ENCODE data around the gene VN1R4. TPM values are rescaled to one million over a fixed set of nuclear protein-coding genes. Genes with fewer than 3 reads are reported as not detected.
A peak's percentile ranks its signal among the peaks of the same experiment; 100 is the strongest.
"Not testable (repeated sequence)": the region's sequence is repeated elsewhere in the genome, so short reads cannot be mapped to it uniquely, and the experiment has no call there.

VN1R4 gene
- total RNA-seq (2021), result not detected in 2 replicates
- Bru-seq, nascent RNA, result not detected
- not detected for BruChase-seq, experiment 1, labeled RNA remaining after a 2-hour chase
- BruChase-seq, experiment 2, labeled RNA remaining after a 6-hour chase, result not detected
- long read RNA-seq, result 0 reads

GRCh38 chr19:53267623-53268022 lies at the start of gene VN1R4:
Gene VN1R4 (minus strand): TSS chr19:53267723. CDS start chr19:53267665, 58 bp downstream.
- Histone ChIP-seq H3K27me3 (ENCODE audit: insufficient read depth, low read depth) (peaks cover 15% of the 10 kb centered on the region), H3K9me3 (ENCODE audit: insufficient read depth, low read depth) (peaks cover 14% of the 10 kb centered on the region; the same call in 1 of the 2 replicates)
- H3K9me2 ChIP-seq (ENCODE audit: insufficient read depth); H3K36me3 ChIP-seq (ENCODE audit: low read depth); H3K79me2 ChIP-seq (ENCODE audit: low read depth); H3K27ac ChIP-seq; H3K4me2 ChIP-seq; H4K20me1 ChIP-seq (ENCODE audit: insufficient read depth); H2AFZ ChIP-seq; H3K4me1 ChIP-seq (replicated peaks; ENCODE audit: insufficient read depth); BruUV-seq (replicated peaks); intact Hi-C loops (cut with micrococcal nuclease; ENCODE audit: unreplicated experiment); CTCF ChIA-PET; H3F3A ChIP-seq (ENCODE audit: insufficient read depth, low read depth); H3K4me3 ChIP-seq; DNase-seq: not testable (repeated sequence)
- POLR2A ChIA-PET (ENCODE audit: unreplicated experiment), result interaction anchor here (0.5 to 0.6 kb wide), 2 partner anchors 451 to 818 kb away, joined by 4 read pairs; no protein-coding TSS in a partner anchor

GRCh38 chr19:53311897-53312296 lies 44.4 kb upstream of the VN1R4 start:
- H2AFZ ChIP-seq, result no peak overlapping the region
- H4K20me1 ChIP-seq (ENCODE audit: insufficient read depth), result no peaks in the 10 kb centered on the region
- no peaks in the 10 kb centered on the region for H3K79me2 ChIP-seq (ENCODE audit: low read depth)
- CTCF ChIA-PET, result no interaction called here
- no peaks in the 10 kb centered on the region for H3K9me2 ChIP-seq (ENCODE audit: insufficient read depth)
- no peak overlapping the region for H3K4me2 ChIP-seq
- no peaks in the 10 kb centered on the region for H3K36me3 ChIP-seq (ENCODE audit: low read depth)
- peaks cover 8% of the 10 kb centered on the region; the same call in 1 of the 2 replicates for H3K9me3 ChIP-seq (ENCODE audit: insufficient read depth, low read depth)
- intact Hi-C loops (cut with micrococcal nuclease; ENCODE audit: unreplicated experiment), result no loop called here
- POLR2A ChIA-PET (ENCODE audit: unreplicated experiment), result no interaction called here
- TF ChIP-seq EZH2 (IDR thresholded peaks at IDR 0.05; ENCODE audit: low read depth) (no peak), CTCF (conservative IDR thresholded peaks at IDR 0.05) (no peak)
- peaks cover 53% of the 10 kb centered on the region for H3K27me3 ChIP-seq (ENCODE audit: insufficient read depth, low read depth)
- H3K27ac ChIP-seq, result no peak overlapping the region
- H3K4me1 ChIP-seq (replicated peaks; ENCODE audit: insufficient read depth), result no peaks in the 10 kb centered on the region
- H3F3A ChIP-seq (ENCODE audit: insufficient read depth, low read depth), result no peaks in the 10 kb centered on the region
- DNase-seq, result peak in 1 of 2 experiments; percentile 12
- no TSS peak for BruUV-seq (replicated peaks)
- H3K4me3 ChIP-seq, result no peak overlapping the region

GRCh38 chr19:53311044-53311443 lies 43.5 kb upstream of the VN1R4 start:
- BruUV-seq (replicated peaks), result no TSS peak
- H3K9me3 ChIP-seq (ENCODE audit: insufficient read depth, low read depth), result peaks cover 8% of the 10 kb centered on the region; the same call in 1 of the 2 replicates
- peaks cover 61% of the 10 kb centered on the region for H3K27me3 ChIP-seq (ENCODE audit: insufficient read depth, low read depth)
- H2AFZ ChIP-seq, result no peak overlapping the region
- POLR2A ChIA-PET (ENCODE audit: unreplicated experiment), result interaction anchor here (0.6 kb wide), 1 partner anchor 1141 kb away, joined by 5 read pairs; no protein-coding TSS in a partner anchor
- no peak overlapping the region for H3K27ac ChIP-seq
- H3K4me1 ChIP-seq (replicated peaks; ENCODE audit: insufficient read depth), result no peaks in the 10 kb centered on the region
- no peak overlapping the region for H3K4me2 ChIP-seq
- intact Hi-C loops (cut with micrococcal nuclease; ENCODE audit: unreplicated experiment), result no loop called here
- H3K4me3 ChIP-seq, result no peak overlapping the region
- H3F3A ChIP-seq (ENCODE audit: insufficient read depth, low read depth), result no peaks in the 10 kb centered on the region
- H3K9me2 ChIP-seq (ENCODE audit: insufficient read depth), result no peaks in the 10 kb centered on the region
- DNase-seq, result peak in 1 of 2 experiments; percentile 25
- H3K36me3 ChIP-seq (ENCODE audit: low read depth), result no peaks in the 10 kb centered on the region
- TF ChIP-seq CTCF (conservative IDR thresholded peaks at IDR 0.05) (no peak), EZH2 (IDR thresholded peaks at IDR 0.05; ENCODE audit: low read depth) (no peak)
- CTCF ChIA-PET, result interaction anchor here (0.6 kb wide), 1 partner anchor 719 kb away, joined by 8 read pairs; no protein-coding TSS in a partner anchor
- no peaks in the 10 kb centered on the region for H3K79me2 ChIP-seq (ENCODE audit: low read depth)
- no peaks in the 10 kb centered on the region for H4K20me1 ChIP-seq (ENCODE audit: insufficient read depth)

Measured in PC-9 (cell line).